NCI-H1048 (cell line): Measurements from ENCODE around the gene SYTL3.
"Not testable (repeated sequence)": the region's sequence is repeated elsewhere in the genome, so short reads cannot be mapped to it uniquely, and the experiment has no call there.

Experiments used
- DNase-seq: peaks from one replicate; lab custom pipeline; 2025; lab: John Stamatoyannopoulos, UW

The SYTL3 gene

GRCh38 chr6:158773581-158774449, 124.0 kb downstream of the SYTL3 start:
- no peak for DNase-seq

- no peak for DNase-seq
Measured at GRCh38 chr6:158774717-158775449, 125.0 kb downstream of the SYTL3 start.

GRCh38 chr6:158775832-158776231, 126.0 kb downstream of the SYTL3 start:
- DNase-seq = no peak

- no peak for DNase-seq
Measured at GRCh38 chr6:158776737-158777136, 126.9 kb downstream of the SYTL3 start.

GRCh38 chr6:158777510-158777909, 127.7 kb downstream of the SYTL3 start:
- DNase-seq = no peak

- DNase-seq = no peak
Measured at GRCh38 chr6:158778005-158778527, 128.2 kb downstream of the SYTL3 start.

- no peak for DNase-seq
Measured at GRCh38 chr6:158780246-158780884, 130.5 kb downstream of the SYTL3 start.

- DNase-seq = no peak
Measured at GRCh38 chr6:158780988-158781691, 131.3 kb downstream of the SYTL3 start.

GRCh38 chr6:158781692-158782373, 132.0 kb downstream of the SYTL3 start:
- DNase-seq = no peak

- no peak for DNase-seq
Measured at GRCh38 chr6:158782432-158783166, 132.7 kb downstream of the SYTL3 start.

GRCh38 chr6:158783167-158783450, 133.3 kb downstream of the SYTL3 start:
- DNase-seq = no peak

GRCh38 chr6:158783851-158784250, 134.0 kb downstream of the SYTL3 start:
- no peak for DNase-seq

GRCh38 chr6:158784505-158784904, 134.7 kb downstream of the SYTL3 start:
- DNase-seq = no peak

GRCh38 chr6:158785036-158785435, 135.2 kb downstream of the SYTL3 start:
- no peak for DNase-seq

GRCh38 chr6:158786645-158787304, 136.9 kb downstream of the SYTL3 start:
- no peak for DNase-seq

GRCh38 chr6:158787395-158787794, 137.5 kb downstream of the SYTL3 start:
- no peak for DNase-seq

GRCh38 chr6:158789115-158789917, 139.5 kb downstream of the SYTL3 start:
- DNase-seq = no peak

GRCh38 chr6:158791274-158791855, 141.5 kb downstream of the SYTL3 start:
- DNase-seq = no peak

- not testable (repeated sequence) for DNase-seq
Measured at GRCh38 chr6:158792505-158792904, 142.7 kb downstream of the SYTL3 start.
